GM18499 (cell line): ENCODE measurements around the gene CENPO.
"Not testable (repeated sequence)": the region's sequence is repeated elsewhere in the genome, so short reads cannot be mapped to it uniquely, and the experiment has no call there.

Experiments used
- ATAC-seq: cut with Tn5 transposase; IDR thresholded peaks from one replicate; pipeline ENCODE4 v1.9.1; 2021; ENCODE audit warnings: moderate number of reproducible peaks; ENCODE audit not compliant: insufficient read depth, unreplicated experiment

The CENPO gene

GRCh38 chr2:24787532-24787931, 5.7 kb upstream of the CENPO start:
- no peak for ATAC-seq

- no peak for ATAC-seq
Observed at GRCh38 chr2:24788816-24789215, 4.4 kb upstream of the CENPO start.

GRCh38 chr2:24791452-24791851, 1.8 kb upstream of the CENPO start:
- no peak for ATAC-seq

GRCh38 chr2:24792542-24792873, 717 bp upstream of the CENPO start:
- ATAC-seq = no peak

- no peak for ATAC-seq
Observed at GRCh38 chr2:24793761-24794435, 673 bp downstream of the CENPO start.

GRCh38 chr2:24797644-24798043, 4.4 kb downstream of the CENPO start:
- ATAC-seq = no peak

GRCh38 chr2:24800487-24800886, 7.3 kb downstream of the CENPO start:
- ATAC-seq = not testable (repeated sequence)

GRCh38 chr2:24805811-24806660, 12.8 kb downstream of the CENPO start:
- ATAC-seq = not testable (repeated sequence)

- no peak for ATAC-seq
Observed at GRCh38 chr2:24806661-24807036, 13.4 kb downstream of the CENPO start.

- no peak for ATAC-seq
Observed at GRCh38 chr2:24809316-24810007, 16.2 kb downstream of the CENPO start.

- no peak for ATAC-seq
Observed at GRCh38 chr2:24813691-24814137, 20.5 kb downstream of the CENPO start.

GRCh38 chr2:24814516-24814915, 21.3 kb downstream of the CENPO start:
- no peak for ATAC-seq

- ATAC-seq = no peak
Observed at GRCh38 chr2:24815171-24815570, 21.9 kb downstream of the CENPO start.

GRCh38 chr2:24816404-24816803, 23.2 kb downstream of the CENPO start:
- no peak for ATAC-seq

- ATAC-seq = no peak
Observed at GRCh38 chr2:24816884-24817283, 23.7 kb downstream of the CENPO start.

- ATAC-seq = no peak
Observed at GRCh38 chr2:24818721-24819167, 25.5 kb downstream of the CENPO start.

GRCh38 chr2:24819442-24820174, 26.4 kb downstream of the CENPO start:
- ATAC-seq = no peak

- no peak for ATAC-seq
Observed at GRCh38 chr2:24820175-24820513, 26.9 kb downstream of the CENPO start.

- no peak for ATAC-seq
Observed at GRCh38 chr2:24820598-24821432, 27.6 kb downstream of the CENPO start.

- ATAC-seq = no peak
Observed at GRCh38 chr2:24821433-24821891, 28.2 kb downstream of the CENPO start.
